K562 (cell line): ENCODE data around the gene FLOT2. TPM values are rescaled to one million over a fixed set of nuclear protein-coding genes. Genes with fewer than 3 reads are reported as not detected.

Experiments used
- EP400 ChIP-seq: fragments of 450-650 bp; IDR thresholded peaks from 2 replicates; pipeline ENCODE4 v1.6.1; 2017; ENCODE audit warnings: antibody characterized with exemption, mild to moderate bottlenecking, moderate library complexity
- FOSL1 ChIP-seq: fragments of 200-800 bp; sonication (Bioruptor generic); conservative IDR thresholded peaks from 2 replicates; pipeline ENCODE4 v1.6.1; 2016; ENCODE audit warnings: missing genetic modification characterization, missing compliant biosample characterization
- HBP1 ChIP-seq: fragments of 450-650 bp; formaldehyde crosslinking; IDR thresholded peaks from 2 replicates; pipeline ENCODE4 v1.4.0; 2022; ENCODE audit warnings: missing genetic modification characterization
- JUNB ChIP-seq: fragments of 450-650 bp; formaldehyde crosslinking; conservative IDR thresholded peaks from 2 replicates; pipeline ENCODE4 v1.4.0; 2020; ENCODE audit warnings: mild to moderate bottlenecking
- MGA ChIP-seq: fragments of 450-650 bp; IDR thresholded peaks from 2 replicates; pipeline ENCODE4 v1.6.1; 2016; ENCODE audit warnings: mild to moderate bottlenecking, moderate library complexity
- NFATC3 ChIP-seq: fragments of 450-650 bp; IDR thresholded peaks from 2 replicates; pipeline ENCODE4 v1.6.1; 2017; ENCODE audit warnings: mild to moderate bottlenecking
- POLR2H ChIP-seq: IDR thresholded peaks from 2 replicates; pipeline ENCODE4 v1.6.1; 2016; ENCODE audit warnings: missing genetic modification characterization, low read depth, mild to moderate bottlenecking, control low read depth, missing compliant biosample characterization, moderate library complexity
- SIX5 ChIP-seq, 2 experiments: IDR thresholded peaks; 2 replicates each; pipeline ENCODE4 v1.6.1; 2011; ENCODE audit warnings: low read length in 2 of 2, borderline replicate concordance in 1 of 2, low read depth in 1 of 2, mild to moderate bottlenecking in 1 of 2, moderate library complexity in 1 of 2; ENCODE audit not compliant: insufficient read depth in 1 of 2
- ZC3H8 ChIP-seq: fragments of 450-650 bp; IDR thresholded peaks from 2 replicates; pipeline ENCODE4 v1.6.1; 2017
- ZFP1 ChIP-seq: fragments of 450-650 bp; formaldehyde crosslinking; IDR thresholded peaks from 2 replicates; pipeline ENCODE4 v1.4.0; 2020; ENCODE audit warnings: mild to moderate bottlenecking, mixed read lengths
- ZNF143 ChIP-seq: sonication (generic); formaldehyde crosslinking; IDR thresholded peaks from 2 replicates; pipeline ENCODE4 v1.9.0; 2022; ENCODE audit warnings: mild to moderate bottlenecking, missing genetic modification reagents
- ZNF354B ChIP-seq: fragments of 250-450 bp; sonication (Bioruptor Pico); IDR thresholded peaks from 2 replicates; pipeline ENCODE4 v1.4.0; 2020
- polyA plus RNA-seq, 8 experiments: library from polyadenylated mRNA; depleted of rRNA in 4 of 8; stranded (reverse) in 5 of 8; unstranded in 3 of 8; fragments of >200 nt; fragmentation: Nextera tagmentation in 2 of 8; fragmentation: Illumina TruSeq in 1 of 8; extraction: Ambion mirVana in 2 of 8; extraction: Trizol in 1 of 8; gene quantifications; 2 replicates each; pipeline versions ENCODE4 v1.2.1 to v1.2.3, GENCODE V29; 2011 to 2014; ENCODE audit warnings: inconsistent platforms in 1 of 8, missing spikeins in 1 of 8
- total RNA-seq, 7 experiments: library from RNA; depleted of rRNA in 6 of 7; stranded (reverse); fragments of >200 nt in 6 of 7; fragmentation: Illumina TruSeq in 2 of 7; extraction: Trizol in 2 of 7; gene quantifications; 2 replicates each; pipeline versions ENCODE4 v1.2.1 to v1.2.3, GENCODE V29; 2011 to 2021; ENCODE audit warnings: low replicate concordance in 1 of 7

Gene FLOT2
- total and polyA plus RNA-seq, 9 of the 15 experiments (the other 6 are each of a cell fraction or from before 2014, with no cell fraction given): 17.5 to 138 (median 41.7) TPM

GRCh38 chr17:28901866-28902818 is 4.6 kb upstream of the FLOT2 start (continued):
- TF ChIP-seq ZFP1 (CRISPR knock-in tag) (no peak), MGA (no peak), ZNF143 (0 out of 2 replicates have a peak, but pooled peaks have one; percentile 10), JUNB (CRISPR knock-in tag) (no peak), ZNF354B (CRISPR knock-in tag) (no peak), FOSL1 (tag) (no peak), ZC3H8 (no peak), EP400 (no peak), HBP1 (no peak), SIX5 (IDR thresholded peaks at IDR 0.05; ENCODE audit: borderline replicate concordance in 1 of 2, insufficient read depth in 1 of 2, low read depth in 1 of 2, low read length in 2 of 2) (no peak), POLR2H (tag) (no peak), NFATC3 (no peak)
